Mucosa of stomach (tissue), 1 donor: ENCODE results near the gene UBTD2.
"Not testable (repeated sequence)": the region's sequence is repeated elsewhere in the genome, so short reads cannot be mapped to it uniquely, and the experiment has no call there.

Experiments used
- H3K27me3 ChIP-seq: one replicate; pipeline ENCODE4 v1.7.0; 2013; ENCODE audit warnings: mild to moderate bottlenecking, low read length; ENCODE audit not compliant: control insufficient read depth, insufficient read depth
- H3K36me3 ChIP-seq: one replicate; pipeline ENCODE4 v1.7.0; 2013; ENCODE audit warnings: low read length; ENCODE audit not compliant: control insufficient read depth, insufficient read depth
- H3K4me1 ChIP-seq: one replicate; pipeline ENCODE4 v1.7.0; 2013; ENCODE audit warnings: mild to moderate bottlenecking, low read length; ENCODE audit not compliant: control insufficient read depth, insufficient read depth
- H3K4me3 ChIP-seq: one replicate; pipeline ENCODE4 v1.7.0; 2013; ENCODE audit warnings: low read length
- H3K9ac ChIP-seq: one replicate; pipeline ENCODE4 v1.7.0; 2013; ENCODE audit warnings: mild to moderate bottlenecking, low read length, moderate library complexity
- H3K9me3 ChIP-seq: one replicate; pipeline ENCODE4 v1.7.0; 2013; ENCODE audit warnings: mild to moderate bottlenecking, low read length, moderate library complexity; ENCODE audit not compliant: control insufficient read depth
- donor health status: Pancreatic carcinoma.

UBTD2 gene

DNA sequence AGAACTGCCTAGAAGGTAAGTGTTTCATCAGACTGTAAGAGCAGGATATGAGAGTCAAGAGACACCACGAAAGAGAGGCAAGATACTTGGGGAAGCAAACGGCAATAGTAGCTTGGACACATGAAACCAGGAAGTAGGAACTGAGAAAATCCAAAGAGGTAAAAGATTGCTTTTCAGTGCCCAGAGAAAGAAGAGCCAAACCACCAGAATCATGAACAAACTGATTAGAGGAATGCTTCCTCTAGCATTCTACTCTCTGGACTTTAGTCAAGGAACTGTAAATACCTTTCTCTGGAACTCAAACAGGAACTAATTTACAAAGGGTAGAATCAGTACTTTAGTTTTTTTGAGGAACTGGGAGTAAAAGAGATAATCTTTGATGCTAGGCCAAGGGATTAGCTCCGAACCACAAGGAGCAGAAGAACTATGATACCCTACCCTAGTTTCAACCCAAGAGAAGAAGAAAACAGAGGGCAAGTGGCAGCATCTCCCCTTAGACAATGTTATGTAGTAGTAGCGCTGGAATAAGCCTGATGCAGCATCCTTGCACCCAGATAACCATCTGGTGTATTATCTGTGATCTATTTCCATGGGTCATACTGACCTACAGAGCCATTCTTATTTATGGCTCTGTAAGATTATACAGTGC, 48.3 kb downstream of the UBTD2 start:
- H3K9me3 ChIP-seq: no peaks in the 10 kb centered on the region
- peaks cover 33% of the 10 kb centered on the region for H3K4me1 ChIP-seq
- H3K9ac ChIP-seq: no peak overlapping the region
- no peaks in the 10 kb centered on the region for H3K27me3 ChIP-seq
- no peaks in the 10 kb centered on the region for H3K36me3 ChIP-seq
- no peak overlapping the region for H3K4me3 ChIP-seq

DNA sequence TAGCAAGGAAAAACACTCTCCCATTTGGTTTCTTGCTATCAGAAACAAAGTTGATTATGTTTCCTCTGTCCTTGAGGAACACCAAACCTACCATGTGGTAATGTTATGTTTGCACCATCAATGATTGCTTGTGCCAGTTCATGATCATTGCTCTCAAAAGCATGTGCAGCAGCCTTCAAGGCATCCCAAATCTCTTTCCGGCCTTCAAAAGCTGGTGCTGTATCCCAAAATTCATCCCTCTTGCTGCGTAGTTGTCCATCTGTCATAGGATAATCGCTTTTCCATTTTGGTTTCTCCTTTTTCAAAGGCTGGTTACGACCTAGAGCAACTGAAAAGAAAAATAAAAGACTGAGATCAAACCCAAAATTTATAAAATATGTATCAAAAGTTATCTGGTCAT, 49.5 kb downstream of the UBTD2 start:
- H3K36me3 ChIP-seq: no peaks in the 10 kb centered on the region
- no peak overlapping the region for H3K4me3 ChIP-seq
- H3K9ac ChIP-seq: no peak overlapping the region
- H3K9me3 ChIP-seq: no peaks in the 10 kb centered on the region
- H3K4me1 ChIP-seq: peaks cover 33% of the 10 kb centered on the region
- H3K27me3 ChIP-seq: no peaks in the 10 kb centered on the region

DNA sequence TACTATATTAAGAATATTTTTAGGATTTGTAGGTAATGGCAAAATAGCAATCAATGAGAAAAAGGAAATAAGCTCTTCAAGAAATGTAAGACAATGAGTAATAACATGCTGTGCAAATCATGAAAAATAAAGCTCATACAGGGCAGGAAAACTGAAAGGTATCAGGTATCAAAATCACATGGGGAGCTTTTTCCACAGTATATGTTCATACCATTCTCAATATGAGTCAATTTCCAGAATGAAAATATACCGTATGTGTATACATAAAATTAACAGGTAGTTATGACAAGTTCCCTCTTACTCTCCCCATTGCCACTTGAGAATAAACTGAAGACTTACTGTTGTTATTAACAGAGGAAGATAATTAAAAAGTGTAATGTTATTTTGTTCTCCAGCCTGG, 53.7 kb downstream of the UBTD2 start:
- Histone ChIP-seq H3K4me3 (no peak overlapping the region), H3K9me3 (no peaks in the 10 kb centered on the region), H3K4me1 (peaks cover 5% of the 10 kb centered on the region), H3K27me3 (no peaks in the 10 kb centered on the region), H3K9ac (no peak overlapping the region), H3K36me3 (no peaks in the 10 kb centered on the region)

DNA sequence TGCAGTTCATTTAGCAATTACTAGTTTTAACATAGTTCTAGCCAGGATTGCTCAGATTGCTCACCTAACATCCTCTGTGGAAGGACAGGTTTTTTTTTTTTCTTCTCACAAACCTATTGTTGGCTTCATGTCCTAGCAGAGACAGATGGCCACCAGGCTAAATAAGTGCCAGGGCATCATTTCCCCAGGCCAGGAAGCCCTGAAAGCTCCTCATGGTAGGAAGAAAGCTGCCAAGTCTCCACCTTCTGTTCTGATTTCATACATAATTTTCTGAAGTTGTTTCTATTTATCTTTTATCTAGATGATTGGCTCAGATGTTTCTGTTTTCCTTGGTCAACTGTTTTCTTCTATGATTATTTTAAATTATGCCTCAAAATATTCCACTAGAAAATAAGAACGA, 58.6 kb downstream of the UBTD2 start:
- Histone ChIP-seq H3K9ac (no peak overlapping the region), H3K9me3 (no peaks in the 10 kb centered on the region), H3K27me3 (no peaks in the 10 kb centered on the region), H3K4me3 (no peak overlapping the region), H3K4me1 (no peaks in the 10 kb centered on the region), H3K36me3 (no peaks in the 10 kb centered on the region)

DNA sequence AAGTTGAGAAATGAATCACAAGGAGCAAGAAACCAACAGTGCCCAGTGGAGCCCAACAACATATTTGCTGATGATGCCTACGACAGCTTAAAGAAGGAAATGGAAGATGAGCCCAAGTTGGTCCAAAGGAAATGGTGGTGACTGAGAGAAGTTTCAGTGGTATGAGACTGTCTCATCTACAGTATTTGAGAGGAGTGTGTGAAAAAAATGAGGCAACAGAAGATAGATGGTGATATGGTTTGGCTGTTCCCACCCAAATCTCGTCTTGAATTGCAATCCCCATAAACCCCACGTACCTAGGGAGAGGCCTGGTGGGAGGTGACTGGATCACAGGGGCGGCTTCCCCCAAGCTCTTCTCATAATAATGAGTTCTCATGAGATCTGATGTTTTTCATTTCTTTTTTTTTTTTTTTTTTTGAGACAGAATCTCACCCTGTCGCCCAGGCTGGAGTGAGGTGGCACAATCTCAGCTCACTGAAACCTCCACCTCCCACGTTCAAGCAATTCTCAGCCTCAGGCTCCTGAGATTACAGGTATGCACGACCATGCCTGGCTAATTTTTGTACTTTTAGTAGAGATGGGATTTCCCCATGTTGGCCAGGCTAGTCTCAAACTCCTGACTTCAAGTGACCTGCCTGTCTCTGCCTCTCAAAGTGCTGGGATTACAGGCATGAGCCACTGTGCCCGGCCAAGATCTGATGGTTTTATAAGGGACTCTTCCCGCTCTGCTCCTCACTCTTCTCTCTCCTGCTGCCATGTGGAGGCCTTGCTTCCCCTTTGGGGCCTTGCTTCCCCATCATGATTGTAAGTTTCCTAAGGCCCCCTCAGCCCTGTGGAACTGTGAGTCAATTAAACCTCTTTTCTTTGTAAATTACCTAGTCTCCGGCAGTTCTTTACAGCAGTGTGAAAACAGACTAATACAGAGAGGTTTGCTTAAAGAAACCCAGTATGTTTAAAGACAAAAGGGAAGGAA, 59.4 kb downstream of the UBTD2 start:
- Histone ChIP-seq H3K9ac (no peak overlapping the region), H3K4me3 (no peak overlapping the region), H3K27me3 (no peaks in the 10 kb centered on the region), H3K4me1 (no peaks in the 10 kb centered on the region), H3K36me3 (no peaks in the 10 kb centered on the region), H3K9me3 (no peaks in the 10 kb centered on the region)

DNA sequence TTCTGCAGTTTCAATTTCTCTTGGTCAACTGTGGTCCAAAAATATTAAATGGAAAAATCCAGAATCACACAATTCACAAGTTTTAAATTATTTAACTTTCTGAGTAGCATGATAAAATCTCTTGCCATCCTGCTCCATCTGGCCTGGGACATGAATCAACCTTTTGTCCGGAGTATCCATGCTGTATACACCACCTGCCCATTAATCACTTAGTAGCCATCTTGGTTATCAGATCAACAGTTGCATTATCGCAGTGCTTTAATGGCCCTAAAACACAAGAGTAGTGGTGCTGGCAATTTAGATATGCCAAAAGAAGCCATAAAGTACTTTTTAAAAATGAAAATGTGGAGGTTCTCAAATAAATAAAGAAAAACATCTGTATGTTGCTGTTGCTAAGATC, 64.3 kb downstream of the UBTD2 start:
- H3K4me1 ChIP-seq: no peaks in the 10 kb centered on the region
- no peak overlapping the region for H3K9ac ChIP-seq
- no peaks in the 10 kb centered on the region for H3K27me3 ChIP-seq
- H3K9me3 ChIP-seq: no peaks in the 10 kb centered on the region
- no peak overlapping the region for H3K4me3 ChIP-seq
- no peaks in the 10 kb centered on the region for H3K36me3 ChIP-seq

DNA sequence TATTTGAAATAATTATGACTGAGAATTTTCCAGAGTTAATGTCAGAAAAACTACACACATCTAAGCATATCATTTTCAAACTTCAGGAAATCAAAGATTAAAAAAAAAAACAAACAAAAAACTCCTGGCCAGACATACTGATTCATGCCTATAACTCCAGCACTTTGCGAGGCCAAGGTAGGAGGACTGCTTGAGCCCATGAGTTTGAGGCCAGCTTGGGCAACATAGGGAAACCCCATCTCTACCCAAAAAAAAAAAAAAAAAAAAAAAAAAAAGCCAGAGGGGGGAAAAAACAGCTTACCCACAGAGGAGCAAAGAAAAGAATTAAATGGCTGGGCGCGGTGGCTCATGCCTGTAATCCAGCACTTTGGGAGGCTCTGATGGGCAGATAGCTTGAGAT, 67.2 kb downstream of the UBTD2 start:
- Histone ChIP-seq H3K27me3 (no peaks in the 10 kb centered on the region), H3K4me1 (no peaks in the 10 kb centered on the region), H3K36me3 (no peaks in the 10 kb centered on the region), H3K4me3 (no peak overlapping the region), H3K9ac (no peak overlapping the region), H3K9me3 (no peaks in the 10 kb centered on the region)

DNA sequence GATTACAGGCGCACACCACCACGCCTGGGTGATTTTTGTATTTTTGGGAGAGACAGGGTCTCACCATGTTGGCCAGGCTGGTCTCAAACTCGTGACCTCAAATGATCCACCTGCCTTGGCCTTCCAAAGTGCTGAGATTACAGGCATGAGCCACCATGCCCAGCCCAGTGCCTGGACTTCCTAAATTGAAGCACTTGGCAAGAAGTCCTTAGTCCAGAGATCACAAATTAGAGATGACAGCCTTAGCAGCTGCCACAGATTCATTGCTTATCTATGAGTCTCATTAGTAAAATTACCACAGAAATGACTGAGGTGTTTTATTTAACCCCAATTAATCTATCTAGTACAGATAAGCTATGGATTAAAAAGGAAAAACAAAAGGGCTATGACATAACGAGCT, 70.4 kb downstream of the UBTD2 start:
- Histone ChIP-seq H3K27me3 (no peaks in the 10 kb centered on the region), H3K4me3 (no peak overlapping the region), H3K36me3 (no peaks in the 10 kb centered on the region), H3K4me1 (no peaks in the 10 kb centered on the region), H3K9ac (no peak overlapping the region), H3K9me3 (no peaks in the 10 kb centered on the region)

DNA sequence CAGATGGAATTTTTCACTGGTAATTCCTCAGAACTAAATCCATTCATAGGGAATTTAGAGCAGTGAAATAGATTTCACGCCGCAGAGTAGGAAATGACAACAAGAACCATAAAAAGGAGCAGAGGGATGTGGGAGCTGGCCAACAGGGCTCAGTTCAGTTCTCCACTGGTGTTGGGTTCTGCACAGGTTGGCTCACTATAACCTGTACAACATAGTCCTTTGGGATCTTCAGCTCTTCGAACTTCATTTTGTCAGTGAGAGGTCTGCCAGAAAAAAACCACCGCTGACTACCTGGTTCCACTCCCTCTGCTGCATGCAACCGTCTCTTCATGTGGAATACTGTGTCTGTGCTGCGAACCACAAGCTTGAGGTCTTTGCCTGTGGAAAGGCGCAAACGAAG, 71.9 kb downstream of the UBTD2 start:
- Histone ChIP-seq H3K4me3 (no peak overlapping the region), H3K4me1 (no peaks in the 10 kb centered on the region), H3K9me3 (no peaks in the 10 kb centered on the region), H3K36me3 (no peaks in the 10 kb centered on the region), H3K9ac (no peak overlapping the region), H3K27me3 (no peaks in the 10 kb centered on the region)

DNA sequence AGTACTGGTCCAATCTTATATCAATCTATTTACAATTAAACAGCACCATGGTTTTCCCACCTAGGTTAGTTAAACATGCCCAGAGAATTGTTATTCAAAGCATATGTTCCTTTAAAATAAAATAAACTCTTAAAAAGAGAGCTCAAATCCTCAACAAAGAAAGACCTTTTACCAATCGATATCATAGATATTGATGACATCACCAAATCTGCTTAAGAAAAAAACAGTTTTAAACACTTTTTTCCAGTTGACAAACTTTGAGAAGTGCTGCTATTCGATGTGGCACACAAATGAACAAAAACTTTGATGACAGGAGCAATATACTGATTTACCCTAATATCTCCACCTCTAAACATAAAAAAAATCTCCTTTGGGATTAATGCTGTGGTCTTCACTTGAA, 73.8 kb downstream of the UBTD2 start:
- H3K4me3 ChIP-seq: no peak overlapping the region
- H3K9ac ChIP-seq: no peak overlapping the region
- no peaks in the 10 kb centered on the region for H3K4me1 ChIP-seq
- no peaks in the 10 kb centered on the region for H3K36me3 ChIP-seq
- H3K9me3 ChIP-seq: no peaks in the 10 kb centered on the region
- no peaks in the 10 kb centered on the region for H3K27me3 ChIP-seq

DNA sequence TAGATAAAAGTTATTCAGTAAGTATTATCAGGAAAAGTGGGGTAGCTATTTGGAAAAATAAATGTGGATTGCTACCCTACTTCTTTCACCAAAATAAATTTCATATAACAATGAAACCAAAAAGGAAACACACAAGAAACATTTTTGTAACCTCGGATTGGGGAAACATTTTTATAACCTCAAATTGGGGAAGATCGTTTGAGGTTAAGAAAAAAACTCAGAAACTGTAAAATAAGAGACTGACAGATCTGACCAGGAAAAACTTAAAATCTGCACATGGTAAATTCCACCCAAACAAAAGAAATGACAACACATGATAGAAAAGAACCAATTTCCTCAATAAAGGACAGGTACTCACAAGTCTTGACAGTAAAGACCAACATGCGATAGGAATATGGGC, 76.1 kb downstream of the UBTD2 start:
- Histone ChIP-seq H3K27me3 (no peaks in the 10 kb centered on the region), H3K9me3 (no peaks in the 10 kb centered on the region), H3K4me1 (no peaks in the 10 kb centered on the region), H3K4me3 (no peak overlapping the region), H3K9ac (no peak overlapping the region), H3K36me3 (no peaks in the 10 kb centered on the region)

DNA sequence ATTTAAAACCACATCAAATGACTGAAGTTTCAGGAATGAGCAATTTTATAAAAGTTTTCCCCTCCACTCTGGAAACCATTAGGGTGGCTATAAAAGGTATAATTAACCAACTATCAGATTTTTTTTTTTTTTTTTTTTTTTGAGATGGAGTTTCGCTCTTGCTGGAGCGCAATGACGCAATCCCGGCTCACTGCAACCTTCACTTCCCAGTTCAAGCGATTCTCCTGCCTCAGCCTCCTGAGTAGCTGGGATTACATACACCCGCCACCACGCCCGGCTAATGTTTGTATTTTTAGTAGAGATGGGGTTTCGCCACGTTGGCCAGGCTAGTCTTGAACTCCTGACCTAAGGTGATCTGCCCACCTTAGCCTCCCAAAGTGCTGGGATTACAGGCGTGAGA, 77.6 kb downstream of the UBTD2 start:
- H3K9ac ChIP-seq, H3K4me1 ChIP-seq, H3K27me3 ChIP-seq, H3K36me3 ChIP-seq, H3K4me3 ChIP-seq, H3K9me3 ChIP-seq: not testable (repeated sequence)
